GM13977 (cell line): Measurements from ENCODE around the gene KDF1.

ENCODE experiments used
- DNase-seq: peaks from one replicate; pipeline ENCODE4 v3.0.0; 2012; ENCODE audit warnings: low spot score
- in situ Hi-C: fragments of 300-500 bp; cut with MboI; formaldehyde crosslinking; loops from one replicate; pipeline ENCODE4 v1.12.0; 2022; ENCODE audit warnings: low sequenced_read_pairs, low pct_unique_long_range_greater_than_20kb, mixed read lengths, inconsistent platforms; ENCODE audit not compliant: unreplicated experiment
- TF ChIP-seq, protein P1 (sequence below): IDR thresholded peaks from 2 replicates; pipeline ENCODE4 v1.5.1; 2012; ENCODE audit warnings: mild to moderate bottlenecking, control low read depth; ENCODE audit not compliant: insufficient read depth; ENCODE audit errors: extremely low read depth, missing control alignments

KDF1 gene

DNA sequence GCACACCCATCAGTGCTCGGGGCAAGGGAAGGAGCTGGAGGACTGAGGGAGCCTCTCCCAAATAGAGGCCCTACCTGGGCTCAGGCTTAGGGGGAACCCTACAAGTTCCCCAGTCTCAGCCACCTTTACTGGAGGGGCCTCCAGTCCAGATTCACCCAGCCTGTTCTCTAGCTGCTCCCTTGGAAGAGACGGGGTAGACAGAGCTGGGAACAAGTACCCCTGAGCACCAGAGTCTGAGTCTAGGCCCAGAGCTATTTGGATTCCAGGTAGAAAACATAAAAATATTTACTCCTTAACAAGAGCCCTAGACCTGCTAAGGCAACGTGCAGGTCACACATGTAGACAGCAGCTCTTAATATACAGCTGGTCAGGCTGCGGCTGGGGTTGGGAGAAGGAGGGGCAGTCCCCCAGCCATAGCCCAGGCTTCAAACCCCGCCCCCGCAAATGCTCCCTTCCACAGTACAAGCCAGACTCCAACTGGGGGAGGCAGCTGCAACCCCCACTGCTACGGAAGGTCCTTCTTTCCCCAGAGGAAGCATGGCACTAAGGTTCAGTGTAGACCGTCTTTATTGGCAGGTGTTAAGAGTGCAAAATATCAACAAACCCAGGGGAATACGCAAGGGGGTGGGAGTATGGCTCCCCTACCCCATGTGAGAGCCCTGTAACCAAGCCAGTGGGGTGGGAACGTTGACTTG, 44.4 kb upstream of the KDF1 start:
- in situ Hi-C loops = no loop called here
- TF ChIP-seq, protein P1, sequence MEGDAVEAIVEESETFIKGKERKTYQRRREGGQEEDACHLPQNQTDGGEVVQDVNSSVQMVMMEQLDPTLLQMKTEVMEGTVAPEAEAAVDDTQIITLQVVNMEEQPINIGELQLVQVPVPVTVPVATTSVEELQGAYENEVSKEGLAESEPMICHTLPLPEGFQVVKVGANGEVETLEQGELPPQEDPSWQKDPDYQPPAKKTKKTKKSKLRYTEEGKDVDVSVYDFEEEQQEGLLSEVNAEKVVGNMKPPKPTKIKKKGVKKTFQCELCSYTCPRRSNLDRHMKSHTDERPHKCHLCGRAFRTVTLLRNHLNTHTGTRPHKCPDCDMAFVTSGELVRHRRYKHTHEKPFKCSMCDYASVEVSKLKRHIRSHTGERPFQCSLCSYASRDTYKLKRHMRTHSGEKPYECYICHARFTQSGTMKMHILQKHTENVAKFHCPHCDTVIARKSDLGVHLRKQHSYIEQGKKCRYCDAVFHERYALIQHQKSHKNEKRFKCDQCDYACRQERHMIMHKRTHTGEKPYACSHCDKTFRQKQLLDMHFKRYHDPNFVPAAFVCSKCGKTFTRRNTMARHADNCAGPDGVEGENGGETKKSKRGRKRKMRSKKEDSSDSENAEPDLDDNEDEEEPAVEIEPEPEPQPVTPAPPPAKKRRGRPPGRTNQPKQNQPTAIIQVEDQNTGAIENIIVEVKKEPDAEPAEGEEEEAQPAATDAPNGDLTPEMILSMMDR = no peak
- no peak for DNase-seq

DNA sequence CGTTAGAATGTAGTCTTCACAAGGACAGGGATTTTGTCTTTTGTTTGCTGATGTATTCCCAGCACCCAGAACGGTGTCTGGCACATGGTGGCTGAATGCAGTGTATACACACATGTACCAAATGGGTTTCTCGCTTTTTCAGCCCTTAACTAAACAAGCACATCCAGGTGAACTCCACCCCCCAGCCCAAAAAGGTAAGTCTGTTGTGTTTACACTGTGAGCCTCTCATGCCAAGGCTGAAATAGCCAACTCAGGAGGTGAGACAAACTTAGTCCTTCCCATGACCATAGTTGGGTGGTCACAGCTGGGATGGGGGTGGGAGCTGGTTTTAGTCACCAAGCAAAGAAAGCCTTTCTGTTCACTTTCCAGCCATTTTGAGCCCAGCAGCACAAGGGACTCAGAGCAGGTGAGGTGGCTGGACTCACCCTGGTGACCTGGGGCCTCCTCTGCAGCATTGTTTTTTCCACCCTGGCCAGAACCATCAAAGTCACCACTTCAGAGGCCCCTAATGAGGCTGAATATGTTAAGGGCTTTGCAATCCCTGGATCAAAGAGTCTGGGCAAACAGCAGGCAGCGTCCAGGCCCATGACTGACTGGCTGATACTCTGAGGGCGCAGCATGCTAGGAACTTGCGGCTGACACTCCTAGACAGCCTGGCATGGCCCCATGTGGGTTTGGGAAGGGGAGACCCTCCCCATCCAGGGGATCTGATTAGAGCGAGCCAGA, 43.6 kb upstream of the KDF1 start:
- in situ Hi-C loops = no loop called here
- TF ChIP-seq, protein P1 = no peak
- no peak for DNase-seq

DNA sequence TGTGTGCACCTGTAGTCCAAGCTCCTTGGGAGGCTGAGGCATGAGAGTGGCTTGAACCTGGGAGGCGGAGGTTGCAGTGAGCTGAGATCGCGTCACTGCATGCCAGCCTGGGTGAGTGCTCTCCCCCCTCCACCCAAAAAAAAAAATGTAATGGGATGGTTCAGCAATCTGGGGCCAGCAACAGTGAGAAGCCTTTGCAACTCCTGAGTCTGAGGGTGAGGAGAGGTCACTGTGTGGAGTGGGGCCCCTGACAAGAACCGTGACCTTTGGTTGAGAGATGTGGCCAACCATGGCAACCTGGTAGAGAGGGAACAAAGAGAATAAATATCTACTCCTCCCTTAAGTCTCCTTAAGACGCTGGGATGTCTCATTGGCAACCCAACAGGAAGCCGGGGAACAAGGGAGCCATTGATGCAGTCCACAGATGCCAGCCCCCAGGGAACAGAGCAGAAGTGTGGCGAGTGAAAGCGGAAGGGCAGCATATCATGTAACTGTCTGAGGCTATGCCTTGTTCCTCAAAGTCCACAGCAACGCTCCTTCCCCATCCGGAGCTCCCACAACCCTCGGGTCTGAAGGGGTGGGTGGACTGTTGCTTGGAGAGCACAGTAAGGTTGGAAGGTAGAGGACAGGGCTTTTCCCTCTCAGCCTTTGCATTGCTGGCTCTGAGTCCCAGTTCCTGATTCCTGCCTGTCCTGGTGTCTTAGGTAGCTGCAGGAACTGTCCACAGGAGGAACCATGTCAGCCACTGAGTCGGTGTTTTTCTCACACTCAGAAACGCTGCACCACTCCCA, 41.5 kb upstream of the KDF1 start:
- in situ Hi-C loops = no loop called here
- no peak for DNase-seq
- TF ChIP-seq, protein P1 = no peak

DNA sequence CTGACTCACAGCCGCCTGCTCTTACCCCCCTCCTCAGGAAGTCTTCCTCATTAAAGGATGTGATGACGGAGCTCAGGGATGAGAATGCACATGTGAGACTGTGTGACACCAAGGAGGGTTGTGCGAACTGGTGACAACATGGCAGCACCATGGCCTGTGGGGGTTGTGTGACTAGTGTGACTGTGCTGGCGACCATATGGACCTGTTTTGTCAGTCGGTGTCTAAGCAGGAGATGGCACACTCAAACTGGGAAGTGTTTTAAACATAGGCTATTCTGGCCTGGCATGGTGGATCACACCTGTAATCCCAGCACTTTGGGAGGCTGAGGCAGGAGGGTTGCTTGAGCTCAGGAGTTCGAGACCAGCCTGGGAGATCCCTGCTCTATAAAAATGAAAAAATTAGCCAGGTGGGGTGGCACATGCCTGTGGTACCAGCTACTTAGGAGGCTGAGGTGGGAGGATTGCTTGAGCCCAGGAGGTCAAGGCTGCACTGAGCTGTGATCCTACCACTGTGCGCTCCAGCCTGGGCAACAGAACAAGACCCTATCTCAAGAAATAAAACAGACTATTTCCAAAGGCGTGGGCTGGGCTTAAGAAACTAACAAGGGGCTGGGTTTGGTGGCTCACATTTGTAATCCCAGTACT, 40.7 kb upstream of the KDF1 start:
- no peak for DNase-seq
- TF ChIP-seq, protein P1 = no peak
- in situ Hi-C loops = no loop called here

DNA sequence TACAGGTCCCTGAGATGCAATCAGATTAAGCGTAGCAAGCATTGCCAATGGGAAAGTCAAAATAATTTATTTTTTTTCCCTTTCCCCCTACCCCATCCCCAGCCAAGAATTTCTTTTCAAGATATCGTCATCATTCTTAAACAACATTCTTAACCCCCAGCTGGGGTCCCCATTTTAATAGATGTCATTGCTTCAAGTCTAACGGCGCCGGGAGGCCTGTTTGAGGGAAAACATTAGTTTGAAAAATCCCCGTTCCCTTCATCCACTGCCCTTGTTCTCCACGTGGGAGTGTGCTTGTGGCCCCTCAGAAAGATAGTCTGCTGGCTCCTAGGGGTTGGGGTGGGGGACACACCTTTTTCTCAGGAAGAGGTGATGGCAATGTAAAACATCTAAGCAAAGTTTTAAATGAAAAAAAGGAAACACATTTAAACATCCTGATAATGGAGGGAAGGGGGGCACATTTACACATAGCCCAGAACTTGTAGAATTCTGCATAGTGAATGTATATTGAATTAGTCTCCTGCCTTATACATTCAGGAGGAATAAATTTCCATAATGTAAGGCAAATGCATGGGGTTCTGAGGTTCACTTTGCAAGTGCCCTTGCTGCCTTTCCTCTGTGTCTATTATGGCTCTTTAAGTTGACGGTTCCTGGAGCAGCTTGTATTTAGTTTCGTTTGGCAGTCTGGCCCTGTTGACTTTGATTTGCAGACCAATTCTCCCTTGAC, 40.0 kb upstream of the KDF1 start:
- TF ChIP-seq, protein P1 = no peak
- DNase-seq = no peak
- in situ Hi-C loops = no loop called here

DNA sequence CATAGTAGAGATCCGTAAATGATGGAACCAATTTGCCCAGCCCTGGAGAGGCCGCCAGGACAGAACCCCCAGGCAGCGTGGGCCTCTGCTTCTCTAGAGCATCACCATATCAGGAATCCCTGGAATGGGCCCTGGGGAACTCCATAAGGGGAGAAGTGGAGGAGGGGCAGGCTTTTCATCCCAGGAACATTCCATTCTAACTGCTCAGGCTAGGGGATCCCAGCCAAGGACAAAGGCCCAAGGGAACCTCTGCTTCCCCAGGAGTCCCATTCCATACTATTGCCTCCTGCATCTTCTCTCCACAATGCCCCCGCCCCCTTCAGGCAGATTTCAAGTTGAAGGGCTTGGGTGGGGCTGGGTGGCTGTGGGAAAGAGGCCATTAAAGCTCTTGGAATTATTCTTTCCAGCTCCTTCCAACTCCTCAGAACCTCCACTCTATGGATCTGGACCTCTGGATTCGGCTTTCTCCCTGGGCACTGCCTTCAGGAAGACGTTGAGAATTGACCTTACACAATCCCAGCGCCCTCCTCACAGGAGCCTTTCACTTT, 39.2 kb upstream of the KDF1 start:
- in situ Hi-C loops = no loop called here
- no peak for DNase-seq
- TF ChIP-seq, protein P1 = no peak
